ENCODE data around the gene DENND4B. TPM values are rescaled to one million over a fixed set of nuclear protein-coding genes. Genes with fewer than 3 reads are reported as not detected.
A peak's percentile ranks its signal among the peaks of the same experiment; 100 is the strongest.

Gene DENND4B
- total and polyA plus RNA-seq, 9 of the 15 experiments (the other 6 are each of a cell fraction or from before 2014, with no cell fraction given), result 9.5 to 80.5 (median 23.1) TPM

GRCh38 chr1:153990468-153991150 lies 44.1 kb upstream of the DENND4B start, which contains the start of gene RPS27 (continued):
- TF ChIP-seq ZNF318 (IDR thresholded peaks at IDR 0.05; ENCODE audit: borderline replicate concordance in 1 of 2, low read depth in 1 of 2) (no peak), IRF2 (CRISPR knock-in tag; IDR thresholded peaks at IDR 0.05) (no peak), RBFOX2 (IDR thresholded peaks at IDR 0.05; ENCODE audit: low read depth, low read length) (peak; percentile 96), ZBTB49 (CRISPR knock-in tag; IDR thresholded peaks at IDR 0.05; ENCODE audit: borderline replicate concordance) (no peak), TAF15 (IDR thresholded peaks at IDR 0.05; ENCODE audit: low read depth, low read length) (no peak), ZKSCAN1 (IDR thresholded peaks at IDR 0.05; ENCODE audit: low read depth, low read length) (peak; percentile 32; the same call in 1 of the 2 replicates), TRIM28 (IDR thresholded peaks at IDR 0.05) (no peak), MCM3 (IDR thresholded peaks at IDR 0.05) (no peak), POLR3A (IDR thresholded peaks at IDR 0.05; ENCODE audit: borderline replicate concordance, extremely low read depth, insufficient read depth, insufficient read length) (no peak), ZFP36 (IDR thresholded peaks at IDR 0.05; ENCODE audit: low read depth, low read length, partially characterized antibody) (no peak), RBM34 (IDR thresholded peaks at IDR 0.05; ENCODE audit: borderline replicate concordance, insufficient read depth, low read length) (no peak), MYC (IDR thresholded peaks at IDR 0.05; ENCODE audit: low read depth, low read length) (peak; percentile 95), MYC (CRISPR knock-in tag; IDR thresholded peaks at IDR 0.05; ENCODE audit: borderline replicate concordance, low read depth) (peak; percentile 82; the same call in 1 of the 2 replicates), SFPQ (IDR thresholded peaks at IDR 0.05; ENCODE audit: low read depth, low read length) (no peak), GABPB1 (CRISPR knock-in tag; IDR thresholded peaks at IDR 0.05) (peak; percentile 97)

Measured in K562 (cell line).